Fibroblast of the aortic adventitia (primary cell): ENCODE results near the gene MRPS21. TPM values are rescaled to one million over a fixed set of nuclear protein-coding genes. Genes with fewer than 3 reads are reported as not detected.

Experiments
- DNase-seq: peaks from one replicate; pipeline ENCODE4 v3.0.0-alpha.2; 2010; ENCODE audit warnings: low read depth
- H3K4me3 ChIP-seq: 2 replicates; pipeline ENCODE4 v1.5.1; 2011; ENCODE audit warnings: low read depth, mild to moderate bottlenecking, control low read depth, low read length, moderate library complexity
- total RNA-seq: library from RNA; depleted of rRNA; stranded (reverse); fragments of >200 nt; gene quantifications from 2 replicates; pipeline ENCODE4 v1.2.3, GENCODE V29; 2012; ENCODE audit warnings: low replicate concordance
- TF ChIP-seq, protein P1 (sequence below): IDR thresholded peaks from 2 replicates; pipeline ENCODE4 v1.5.1; 2011; ENCODE audit warnings: mild to moderate bottlenecking, low read length, control low read depth, inconsistent platforms; ENCODE audit not compliant: insufficient read depth

The MRPS21 gene
- total RNA-seq, 1 donor = 40.2 TPM

DNA sequence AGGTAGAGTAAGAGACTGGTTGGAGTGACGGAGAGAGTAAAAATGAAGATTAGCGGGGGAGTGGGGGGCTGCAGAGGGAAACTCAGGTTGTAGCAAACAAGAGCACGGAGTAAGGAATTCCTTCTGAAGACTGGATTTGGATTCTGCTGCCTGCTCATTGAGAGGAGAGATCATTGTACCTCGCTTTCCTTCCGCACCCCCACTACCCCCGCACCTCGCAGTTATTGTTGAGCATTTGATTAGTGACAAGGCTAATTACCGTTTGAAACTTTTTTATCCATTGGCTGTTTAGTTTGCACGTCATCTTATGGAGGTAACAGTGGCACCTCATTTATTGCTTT, 28.1 kb downstream of the MRPS21 start:
- TF ChIP-seq, protein P1, sequence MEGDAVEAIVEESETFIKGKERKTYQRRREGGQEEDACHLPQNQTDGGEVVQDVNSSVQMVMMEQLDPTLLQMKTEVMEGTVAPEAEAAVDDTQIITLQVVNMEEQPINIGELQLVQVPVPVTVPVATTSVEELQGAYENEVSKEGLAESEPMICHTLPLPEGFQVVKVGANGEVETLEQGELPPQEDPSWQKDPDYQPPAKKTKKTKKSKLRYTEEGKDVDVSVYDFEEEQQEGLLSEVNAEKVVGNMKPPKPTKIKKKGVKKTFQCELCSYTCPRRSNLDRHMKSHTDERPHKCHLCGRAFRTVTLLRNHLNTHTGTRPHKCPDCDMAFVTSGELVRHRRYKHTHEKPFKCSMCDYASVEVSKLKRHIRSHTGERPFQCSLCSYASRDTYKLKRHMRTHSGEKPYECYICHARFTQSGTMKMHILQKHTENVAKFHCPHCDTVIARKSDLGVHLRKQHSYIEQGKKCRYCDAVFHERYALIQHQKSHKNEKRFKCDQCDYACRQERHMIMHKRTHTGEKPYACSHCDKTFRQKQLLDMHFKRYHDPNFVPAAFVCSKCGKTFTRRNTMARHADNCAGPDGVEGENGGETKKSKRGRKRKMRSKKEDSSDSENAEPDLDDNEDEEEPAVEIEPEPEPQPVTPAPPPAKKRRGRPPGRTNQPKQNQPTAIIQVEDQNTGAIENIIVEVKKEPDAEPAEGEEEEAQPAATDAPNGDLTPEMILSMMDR = no peak
- DNase-seq = no peak
- H3K4me3 ChIP-seq = peak overlapping the region; percentile 93

DNA sequence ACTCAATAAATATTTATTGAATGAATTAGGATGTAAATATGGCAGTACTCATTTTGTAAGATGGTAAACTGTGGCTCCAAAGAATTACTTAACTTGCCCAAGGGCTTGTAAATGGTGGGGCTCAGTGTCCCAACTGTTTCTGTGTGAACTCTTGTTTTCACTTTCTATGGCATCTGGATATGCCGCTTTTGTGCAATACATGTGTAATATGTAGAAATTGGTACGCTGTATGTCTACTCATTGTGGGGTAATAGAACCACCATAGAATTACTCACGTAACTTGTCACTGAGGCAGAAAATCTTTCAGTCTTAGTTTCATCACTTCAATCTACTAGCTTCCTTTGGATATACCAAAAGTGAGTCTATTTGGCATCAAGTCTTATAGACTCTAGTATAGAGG, 28.6 kb downstream of the MRPS21 start:
- DNase-seq = peak; percentile 25
- peak overlapping the region; percentile 93 for H3K4me3 ChIP-seq
- TF ChIP-seq, protein P1 = no peak

DNA sequence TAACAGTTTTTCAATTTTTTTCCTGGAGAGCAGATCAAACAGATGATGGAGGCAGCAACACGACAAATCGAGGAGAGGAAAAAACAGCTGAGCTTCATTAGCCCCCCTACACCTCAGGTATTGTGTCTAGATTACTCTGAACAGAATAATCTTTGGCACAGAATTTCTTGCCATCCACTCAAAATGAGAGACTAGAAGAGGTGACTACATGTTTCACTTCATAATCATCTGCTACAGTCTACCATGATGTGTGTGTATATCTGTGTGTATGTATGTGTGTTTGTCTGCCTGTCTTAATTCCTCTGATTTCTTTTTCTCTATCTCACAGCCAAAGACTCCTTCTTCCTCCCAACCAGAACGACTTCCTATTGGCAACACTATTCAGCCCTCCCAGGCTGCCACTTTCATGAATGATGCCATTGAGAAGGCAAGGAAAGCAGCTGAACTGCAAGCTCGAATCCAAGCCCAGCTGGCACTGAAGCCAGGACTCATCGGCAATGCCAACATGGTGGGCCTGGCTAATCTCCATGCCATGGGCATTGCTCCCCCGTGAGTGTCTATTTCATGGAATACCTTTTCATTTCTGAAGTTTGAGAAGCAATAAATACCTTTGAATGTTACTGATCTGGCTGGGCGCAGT, 39.1 kb downstream of the MRPS21 start:
- TF ChIP-seq, protein P1 = no peak
- H3K4me3 ChIP-seq = no peak overlapping the region
- no peak for DNase-seq

DNA sequence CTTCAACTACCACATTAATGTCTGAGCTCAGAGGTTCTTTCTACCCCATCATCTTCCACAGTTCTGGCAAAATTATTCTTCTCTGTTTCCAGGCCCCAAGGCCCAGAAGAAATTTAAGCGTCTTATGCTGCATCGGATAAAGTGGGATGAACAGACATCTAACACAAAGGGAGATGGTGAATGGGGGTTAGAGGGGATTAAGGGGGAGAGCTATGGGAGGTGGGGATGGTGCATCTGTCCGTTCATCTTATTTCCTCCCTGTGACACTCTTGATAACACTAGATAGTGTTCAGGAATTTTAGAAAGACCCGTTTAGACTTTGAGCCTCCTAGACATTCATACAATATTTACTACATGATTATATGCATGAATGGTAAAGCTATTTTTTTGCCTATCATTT, 52.7 kb downstream of the MRPS21 start:
- TF ChIP-seq, protein P1 = no peak
- DNase-seq = no peak
- no peak overlapping the region for H3K4me3 ChIP-seq

DNA sequence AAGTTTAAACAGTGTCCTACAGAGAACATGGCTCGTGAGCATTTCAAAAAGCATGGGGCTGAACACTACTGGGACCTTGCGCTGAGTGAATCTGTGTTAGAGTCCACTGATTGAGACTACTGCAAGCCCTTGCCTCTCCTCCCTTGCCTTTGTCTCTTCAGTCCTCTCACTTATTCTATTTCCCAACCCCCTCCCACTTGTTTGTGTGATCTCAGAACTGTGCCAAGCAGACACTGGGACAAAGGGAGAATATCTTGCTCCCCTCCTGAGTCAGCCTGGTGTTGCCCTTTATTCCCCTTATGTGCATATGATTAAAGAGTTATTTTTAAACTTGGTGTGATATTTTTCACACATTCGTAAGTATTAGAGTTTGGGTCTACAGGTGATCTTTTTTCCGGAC, 59.2 kb downstream of the MRPS21 start:
- no peak for DNase-seq
- TF ChIP-seq, protein P1 = no peak
- no peak overlapping the region for H3K4me3 ChIP-seq

Other genes with a start within 250 kb of the MRPS21 start
- 26.0 and 47.8 TPM in 2 replicates for gene VPS45, start 226.1 kb upstream of the MRPS21 start, total RNA-seq
- 27.7 and 43.6 TPM in 2 replicates for gene PLEKHO1, start 143.9 kb upstream of the MRPS21 start, total RNA-seq
- 35.1 and 52.1 TPM in 2 replicates for gene ANP32E, start 57.7 kb upstream of the MRPS21 start, total RNA-seq
- not detected in 2 replicates for gene CA14, start 36.1 kb upstream of the MRPS21 start, total RNA-seq
- 83.5 and 110 TPM in 2 replicates for gene APH1A, start 24.8 kb upstream of the MRPS21 start, total RNA-seq
- 33.3 and 76.5 TPM in 2 replicates for gene C1orf54, start 21.1 kb upstream of the MRPS21 start, total RNA-seq
- 9.8 and 26.8 TPM in 2 replicates for gene CIART, start 11.3 kb upstream of the MRPS21 start, total RNA-seq
- 42.5 and 47.8 TPM in 2 replicates for gene PRPF3, start 27.7 kb downstream of the MRPS21 start, total RNA-seq
- gene RPRD2, start 70.3 kb downstream of the MRPS21 start, total RNA-seq = 12.2 and 19.3 TPM in 2 replicates
- gene TARS2, start 193.6 kb downstream of the MRPS21 start, total RNA-seq = 9.8 and 15.9 TPM in 2 replicates
- gene ECM1, start 214.2 kb downstream of the MRPS21 start, total RNA-seq = 8.0 and 45.2 TPM in 2 replicates
- gene FALEC, start 221.9 kb downstream of the MRPS21 start, total RNA-seq = not detected in 2 replicates